ENCODE measurements around the gene RNF111.

The RNF111 gene

GRCh38 chr15:59131456-59131855 is 144.0 kb downstream of the RNF111 start:
- H3K27me3 ChIP-seq (ENCODE audit: insufficient read depth, low read depth): no peaks in the 10 kb centered on the region
- H2AFZ ChIP-seq (ENCODE audit: low read depth): no peak overlapping the region
- 0 out of 2 replicates have a peak, but pooled peaks cover under 1% of the 10 kb centered on the region for H3K79me2 ChIP-seq (ENCODE audit: insufficient read depth, low read depth)
- H4K20me1 ChIP-seq (ENCODE audit: insufficient read depth): no peaks in the 10 kb centered on the region
- no peaks in the 10 kb centered on the region; the same call in 1 of the 2 replicates for H3K36me3 ChIP-seq (ENCODE audit: insufficient read depth)
- H3K9ac ChIP-seq: no peak overlapping the region
- H3K4me3 ChIP-seq (IDR thresholded peaks at IDR 0.05; ENCODE audit: insufficient read depth, low read depth, low read length): no peak overlapping the region
- no peaks in the 10 kb centered on the region for H3K4me1 ChIP-seq (ENCODE audit: low read depth, poor library complexity, severe bottlenecking)
- H3K4me2 ChIP-seq: no peak overlapping the region
- H3K27ac ChIP-seq: no peak overlapping the region
- no peak for TF ChIP-seq CTCF (conservative IDR thresholded peaks at IDR 0.05; ENCODE audit: low read depth, low read length)

DNA sequence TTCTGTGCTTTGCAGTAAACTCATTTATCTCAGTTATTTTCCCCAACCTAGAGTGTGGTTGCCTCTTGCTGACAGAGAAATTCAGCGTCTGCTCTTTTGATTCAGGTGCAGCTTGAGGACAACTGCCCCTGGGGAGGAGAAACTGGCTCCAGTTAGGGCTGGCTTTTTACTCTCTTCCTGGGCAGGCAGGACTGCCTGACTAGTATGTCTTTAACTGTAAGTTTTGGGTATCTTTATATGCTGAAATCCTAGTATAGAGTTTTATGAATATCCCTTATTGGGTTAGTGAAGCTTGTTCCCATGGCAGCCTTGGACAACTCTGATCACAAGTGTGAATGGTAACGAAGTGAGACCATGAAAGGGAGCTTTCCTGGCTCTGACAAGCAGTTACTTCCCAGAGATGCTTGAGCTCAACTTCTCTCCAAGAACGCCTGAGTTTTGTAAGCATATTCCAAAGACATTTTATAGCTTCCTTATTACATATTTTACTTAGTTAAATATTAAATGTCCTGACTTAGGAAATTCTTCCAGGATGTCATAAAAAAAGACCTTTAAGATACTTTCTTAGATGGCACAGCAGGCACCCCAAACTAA is 144.6 kb downstream of the RNF111 start:
- Histone ChIP-seq H3K36me3 (ENCODE audit: insufficient read depth) (no peaks in the 10 kb centered on the region), H3K27me3 (ENCODE audit: insufficient read depth, low read depth) (no peaks in the 10 kb centered on the region), H3K79me2 (ENCODE audit: insufficient read depth, low read depth) (no peaks in the 10 kb centered on the region)

DNA sequence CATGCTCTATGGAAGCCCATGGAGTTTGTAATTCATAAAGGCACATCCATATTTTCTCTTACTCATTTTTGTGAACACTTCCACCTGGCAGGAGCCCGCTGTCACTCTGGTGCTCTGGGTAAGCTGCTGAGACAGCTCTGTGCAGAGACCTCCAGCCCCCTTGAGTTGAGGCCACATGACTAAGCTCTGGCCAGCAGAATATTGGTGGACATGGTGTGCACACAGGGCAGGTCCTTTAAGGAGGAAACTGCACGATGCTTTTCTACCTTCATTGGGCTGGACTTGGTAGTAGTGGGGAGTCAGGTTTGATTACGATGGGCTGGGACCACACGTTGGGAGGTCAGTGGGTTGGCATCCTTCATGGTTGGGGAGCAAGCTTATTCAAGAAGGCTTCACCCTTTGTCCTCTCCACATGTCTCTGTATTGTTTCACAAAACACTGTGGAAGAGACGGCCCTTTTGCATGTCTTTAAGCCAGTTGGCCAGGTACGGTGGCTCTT is 146.5 kb downstream of the RNF111 start:
- H3K9ac ChIP-seq: no peak overlapping the region
- H3K4me2 ChIP-seq: no peak overlapping the region
- no peaks in the 10 kb centered on the region for H3K27me3 ChIP-seq (ENCODE audit: insufficient read depth, low read depth)
- TF ChIP-seq CTCF (conservative IDR thresholded peaks at IDR 0.05; ENCODE audit: low read depth, low read length): no peak
- H3K27ac ChIP-seq: no peak overlapping the region
- H3K36me3 ChIP-seq (ENCODE audit: insufficient read depth): no peaks in the 10 kb centered on the region
- H3K4me3 ChIP-seq (IDR thresholded peaks at IDR 0.05; ENCODE audit: insufficient read depth, low read depth, low read length): no peak overlapping the region
- no peaks in the 10 kb centered on the region for H3K79me2 ChIP-seq (ENCODE audit: insufficient read depth, low read depth)
- H2AFZ ChIP-seq (ENCODE audit: low read depth): no peak overlapping the region
- H4K20me1 ChIP-seq (ENCODE audit: insufficient read depth): no peaks in the 10 kb centered on the region
- no peaks in the 10 kb centered on the region for H3K4me1 ChIP-seq (ENCODE audit: low read depth, poor library complexity, severe bottlenecking)

More for the DNA sequence above, 144.6 kb downstream of the RNF111 start:
- no peak overlapping the region for H3K4me2 ChIP-seq
- H3K4me1 ChIP-seq (ENCODE audit: low read depth, poor library complexity, severe bottlenecking): no peaks in the 10 kb centered on the region
- H4K20me1 ChIP-seq (ENCODE audit: insufficient read depth): no peaks in the 10 kb centered on the region
- no peak overlapping the region for H3K4me3 ChIP-seq (IDR thresholded peaks at IDR 0.05; ENCODE audit: insufficient read depth, low read depth, low read length)
- no peak overlapping the region for H2AFZ ChIP-seq (ENCODE audit: low read depth)
- TF ChIP-seq CTCF (conservative IDR thresholded peaks at IDR 0.05; ENCODE audit: low read depth, low read length): no peak
- no peak overlapping the region for H3K27ac ChIP-seq
- H3K9ac ChIP-seq: no peak overlapping the region

- no peak overlapping the region for H3K4me3 ChIP-seq (IDR thresholded peaks at IDR 0.05; ENCODE audit: insufficient read depth, low read depth, low read length)
- no peaks in the 10 kb centered on the region for H3K27me3 ChIP-seq (ENCODE audit: insufficient read depth, low read depth)
- no peak for TF ChIP-seq CTCF (conservative IDR thresholded peaks at IDR 0.05; ENCODE audit: low read depth, low read length)
- H3K36me3 ChIP-seq (ENCODE audit: insufficient read depth): no peaks in the 10 kb centered on the region
- H4K20me1 ChIP-seq (ENCODE audit: insufficient read depth): no peaks in the 10 kb centered on the region
- H2AFZ ChIP-seq (ENCODE audit: low read depth): no peak overlapping the region
- no peak overlapping the region for H3K27ac ChIP-seq
- peaks cover 23% of the 10 kb centered on the region for H3K4me1 ChIP-seq (ENCODE audit: low read depth, poor library complexity, severe bottlenecking)
- no peaks in the 10 kb centered on the region for H3K79me2 ChIP-seq (ENCODE audit: insufficient read depth, low read depth)
- H3K4me2 ChIP-seq: no peak overlapping the region
- no peak overlapping the region for H3K9ac ChIP-seq
Observed at GRCh38 chr15:59137566-59137965, 150.1 kb downstream of the RNF111 start.

All from KMS-11 (cell line).